Fibroblast of lung (primary cell): ENCODE measurements around the gene KRT7. TPM values are rescaled to one million over a fixed set of nuclear protein-coding genes. Genes with fewer than 3 reads are reported as not detected.
A peak's percentile ranks its signal among the peaks of the same experiment; 100 is the strongest.
"Not testable (repeated sequence)": the region's sequence is repeated elsewhere in the genome, so short reads cannot be mapped to it uniquely, and the experiment has no call there.

ENCODE experiments used
- DNase-seq, 2 donors: peaks; one replicate each; pipeline versions ENCODE4 v3.0.0 to v3.0.0-alpha.2; 2010; ENCODE audit warnings: low read depth in 2 of 2
- H2AFZ ChIP-seq: 2 replicates; pipeline ENCODE4 v1.5.1; 2012; ENCODE audit warnings: low read length, control low read depth, inconsistent platforms
- H3K27ac ChIP-seq: 2 replicates; pipeline ENCODE4 v1.5.1; 2011; ENCODE audit warnings: low read length, control low read depth; ENCODE audit not compliant: insufficient read depth
- H3K27me3 ChIP-seq: 2 replicates; pipeline ENCODE4 v1.5.1; 2011; ENCODE audit warnings: mild to moderate bottlenecking, low read length; ENCODE audit not compliant: control insufficient read depth, insufficient read depth
- H3K36me3 ChIP-seq: 2 replicates; pipeline ENCODE4 v1.5.1; 2011; ENCODE audit warnings: low read length; ENCODE audit not compliant: control insufficient read depth, insufficient read depth
- H3K4me1 ChIP-seq: 2 replicates; pipeline ENCODE4 v1.5.1; 2011; ENCODE audit warnings: low read length; ENCODE audit not compliant: control insufficient read depth, insufficient read depth; ENCODE audit errors: extremely low read depth
- H3K4me2 ChIP-seq: 2 replicates; pipeline ENCODE4 v1.5.1; 2011; ENCODE audit warnings: low read length, control low read depth; ENCODE audit not compliant: insufficient read depth; ENCODE audit errors: extremely low read depth
- H3K4me3 ChIP-seq, 4 experiments: fragments of 200-600 bp in 1 of 4; sonication (generic) in 1 of 4; replicated peaks in 1 of 4; 2 replicates each; pipeline ENCODE4 v1.5.1; 2011 to 2016; ENCODE audit warnings: low read length in 4 of 4, low read depth in 3 of 4, mild to moderate bottlenecking in 3 of 4, control low read depth in 2 of 4, inconsistent platforms in 1 of 4, mixed read lengths in 1 of 4; ENCODE audit not compliant: insufficient read depth in 1 of 4; ENCODE audit errors: control extremely low read depth in 1 of 4
- H3K79me2 ChIP-seq: 2 replicates; pipeline ENCODE4 v1.5.1; 2012; ENCODE audit warnings: mild to moderate bottlenecking, low read length, inconsistent platforms; ENCODE audit not compliant: control insufficient read depth, insufficient read depth
- H3K9ac ChIP-seq: 2 replicates; pipeline ENCODE4 v1.5.1; 2011; ENCODE audit warnings: mild to moderate bottlenecking, low read length, control low read depth; ENCODE audit not compliant: insufficient read depth
- H3K9me3 ChIP-seq: 2 replicates; pipeline ENCODE4 v1.5.1; 2012; ENCODE audit warnings: low read depth, low read length; ENCODE audit not compliant: control insufficient read depth, insufficient read depth
- H4K20me1 ChIP-seq: 2 replicates; pipeline ENCODE4 v1.5.1; 2011; ENCODE audit warnings: low read length; ENCODE audit not compliant: control insufficient read depth, insufficient read depth; ENCODE audit errors: extremely low read depth
- EZH2 ChIP-seq: IDR thresholded peaks from 2 replicates; pipeline ENCODE4 v1.5.1; 2012; ENCODE audit warnings: low read length, control low read depth, mild to moderate bottlenecking; ENCODE audit errors: missing control alignments
- polyA plus RNA-seq, 2 donors: library from polyadenylated mRNA; depleted of rRNA in 1 of 2; stranded (reverse) in 1 of 2; unstranded in 1 of 2; fragments of >200 nt; gene quantifications; 2 replicates each; pipeline ENCODE4 v1.2.1, GENCODE V29; 2011 to 2012; ENCODE audit warnings: missing spikeins in 1 of 2
- total RNA-seq: library from RNA; depleted of rRNA; stranded (reverse); fragments of >200 nt; gene quantifications from 2 replicates; pipeline ENCODE4 v1.2.1, GENCODE V29; 2014
- TF ChIP-seq, protein P1 (sequence below), 2 donors: IDR thresholded peaks in 1 of 2; conservative IDR thresholded peaks in 1 of 2; 1 replicate in 1 of 2; 2 replicates in 1 of 2; pipeline ENCODE4 v1.5.1; 2011 to 2012; ENCODE audit warnings: low read length in 2 of 2, control low read depth in 1 of 2, inconsistent platforms in 1 of 2, low read depth in 1 of 2, mild to moderate bottlenecking in 1 of 2

Gene KRT7
- total and polyA plus RNA-seq, 2 donors (not counting 1 experiment from before 2014, with no cell fraction given), result 3.5 to 8.6 TPM

GRCh38 chr12:52287816-52288805 lies 55.1 kb downstream of the KRT7 start:
- not testable (repeated sequence) for H3K27ac ChIP-seq, H3K4me2 ChIP-seq, H3K27me3 ChIP-seq, H2AFZ ChIP-seq, H4K20me1 ChIP-seq, H3K9ac ChIP-seq, H3K36me3 ChIP-seq, H3K79me2 ChIP-seq, H3K9me3 ChIP-seq, H3K4me3 ChIP-seq, H3K4me1 ChIP-seq
- peak in 1 of 2 donors; percentile 32 for DNase-seq

GRCh38 chr12:52290483-52291134 lies 57.6 kb downstream of the KRT7 start:
- not testable (repeated sequence) for DNase-seq, H3K4me1 ChIP-seq, H4K20me1 ChIP-seq, H3K36me3 ChIP-seq, H3K9me3 ChIP-seq, H3K4me2 ChIP-seq, H3K9ac ChIP-seq, H3K79me2 ChIP-seq, H2AFZ ChIP-seq, H3K27ac ChIP-seq, H3K27me3 ChIP-seq, H3K4me3 ChIP-seq

GRCh38 chr12:52291267-52291935 lies 58.4 kb downstream of the KRT7 start, which contains the start of gene KRT81:
TSS of gene KRT81 (minus strand) at chr12:52291534. CDS start at chr12:52291465, 69 bp downstream.
- no peaks in the 10 kb centered on the region for H3K79me2 ChIP-seq
- no peak within 1 kb of the TSS for H3K27ac ChIP-seq
- no peak within 1 kb of the TSS for H3K4me2 ChIP-seq
- H3K36me3 ChIP-seq, result no peaks in the 10 kb centered on the region
- H3K27me3 ChIP-seq, result no peaks in the 10 kb centered on the region
- no peak within 1 kb of the TSS for H3K4me3 ChIP-seq
- no peak within 1 kb of the TSS for H2AFZ ChIP-seq
- DNase-seq, result no peak
- H3K4me1 ChIP-seq, result no peaks in the 10 kb centered on the region
- TF ChIP-seq, protein P1, sequence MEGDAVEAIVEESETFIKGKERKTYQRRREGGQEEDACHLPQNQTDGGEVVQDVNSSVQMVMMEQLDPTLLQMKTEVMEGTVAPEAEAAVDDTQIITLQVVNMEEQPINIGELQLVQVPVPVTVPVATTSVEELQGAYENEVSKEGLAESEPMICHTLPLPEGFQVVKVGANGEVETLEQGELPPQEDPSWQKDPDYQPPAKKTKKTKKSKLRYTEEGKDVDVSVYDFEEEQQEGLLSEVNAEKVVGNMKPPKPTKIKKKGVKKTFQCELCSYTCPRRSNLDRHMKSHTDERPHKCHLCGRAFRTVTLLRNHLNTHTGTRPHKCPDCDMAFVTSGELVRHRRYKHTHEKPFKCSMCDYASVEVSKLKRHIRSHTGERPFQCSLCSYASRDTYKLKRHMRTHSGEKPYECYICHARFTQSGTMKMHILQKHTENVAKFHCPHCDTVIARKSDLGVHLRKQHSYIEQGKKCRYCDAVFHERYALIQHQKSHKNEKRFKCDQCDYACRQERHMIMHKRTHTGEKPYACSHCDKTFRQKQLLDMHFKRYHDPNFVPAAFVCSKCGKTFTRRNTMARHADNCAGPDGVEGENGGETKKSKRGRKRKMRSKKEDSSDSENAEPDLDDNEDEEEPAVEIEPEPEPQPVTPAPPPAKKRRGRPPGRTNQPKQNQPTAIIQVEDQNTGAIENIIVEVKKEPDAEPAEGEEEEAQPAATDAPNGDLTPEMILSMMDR (conservative IDR thresholded peaks at IDR 0.05 in 1 of 2, IDR thresholded peaks at IDR 0.05 in 1 of 2; ENCODE audit: low read depth in 1 of 2, low read length in 2 of 2), result no peak
- no peak for TF ChIP-seq EZH2
- H3K9me3 ChIP-seq, result no peaks in the 10 kb centered on the region
- no peaks in the 10 kb centered on the region for H4K20me1 ChIP-seq
- H3K9ac ChIP-seq, result no peak within 1 kb of the TSS
